H9 (cell line): ENCODE measurements around the gene SLC22A31. TPM values are rescaled to one million over a fixed set of nuclear protein-coding genes. Genes with fewer than 3 reads are reported as not detected.

Source experiments
- DNase-seq: peaks from one replicate; pipeline ENCODE4 v3.0.0-alpha.2; 2017
- H2AFZ ChIP-seq: one replicate; pipeline ENCODE4 v1.6.1; 2013; ENCODE audit warnings: mild to moderate bottlenecking, low read length, control low read depth, moderate library complexity
- H2AK5ac ChIP-seq: 2 replicates; pipeline ENCODE4 v1.6.1; 2013; ENCODE audit warnings: low read length, control low read depth, mixed read lengths; ENCODE audit not compliant: insufficient read length
- H2BK120ac ChIP-seq: one replicate; pipeline ENCODE4 v1.6.1; 2013; ENCODE audit warnings: low read depth, mild to moderate bottlenecking, low read length, control low read depth, inconsistent platforms; ENCODE audit not compliant: poor library complexity, severe bottlenecking
- H2BK12ac ChIP-seq: 2 replicates; pipeline ENCODE4 v1.6.1; 2013; ENCODE audit warnings: low read length, control low read depth, mixed read lengths, low read depth; ENCODE audit not compliant: insufficient read length
- H2BK15ac ChIP-seq: 2 replicates; pipeline ENCODE4 v1.6.1; 2013; ENCODE audit warnings: low read depth, low read length, control low read depth
- H2BK20ac ChIP-seq: one replicate; pipeline ENCODE4 v1.6.1; 2013; ENCODE audit warnings: low read depth, mild to moderate bottlenecking, low read length, control low read depth, inconsistent platforms; ENCODE audit not compliant: poor library complexity, severe bottlenecking
- H2BK5ac ChIP-seq: 2 replicates; pipeline ENCODE4 v1.6.1; 2013; ENCODE audit warnings: low read length, control low read depth, mixed read lengths; ENCODE audit not compliant: insufficient read length
- H3K14ac ChIP-seq: 2 replicates; pipeline ENCODE4 v1.6.1; 2013; ENCODE audit warnings: low read length, control low read depth; ENCODE audit not compliant: insufficient read depth
- H3K18ac ChIP-seq: 2 replicates; pipeline ENCODE4 v1.6.1; 2013; ENCODE audit warnings: low read depth, mild to moderate bottlenecking, mixed read lengths, low read length, control low read depth; ENCODE audit not compliant: insufficient read length
- H3K23ac ChIP-seq: 2 replicates; pipeline ENCODE4 v1.6.1; 2013; ENCODE audit warnings: low read length, control low read depth, mixed read lengths, low read depth; ENCODE audit not compliant: insufficient read length
- H3K23me2 ChIP-seq: 2 replicates; pipeline ENCODE4 v1.6.1; 2013; ENCODE audit warnings: low read depth, mild to moderate bottlenecking, mixed read lengths, low read length, control low read depth; ENCODE audit not compliant: insufficient read length, poor library complexity, severe bottlenecking
- H3K27ac ChIP-seq: 2 replicates; pipeline ENCODE4 v1.5.1; 2013; ENCODE audit warnings: low read length, control low read depth, mixed read lengths, low read depth; ENCODE audit not compliant: insufficient read length
- H3K27me3 ChIP-seq: 2 replicates; pipeline ENCODE4 v1.6.1; 2013; ENCODE audit warnings: low read length, control low read depth, inconsistent platforms; ENCODE audit not compliant: insufficient read depth
- H3K4ac ChIP-seq: 2 replicates; pipeline ENCODE4 v1.6.1; 2013; ENCODE audit warnings: low read depth, mild to moderate bottlenecking, control low read depth, inconsistent platforms, low read length, moderate library complexity
- H3K4me1 ChIP-seq: 2 replicates; pipeline ENCODE4 v1.6.1; 2013; ENCODE audit warnings: low read length, control low read depth, inconsistent platforms; ENCODE audit not compliant: insufficient read depth
- H3K4me2 ChIP-seq: 2 replicates; pipeline ENCODE4 v1.6.1; 2013; ENCODE audit warnings: low read length, control low read depth, mixed read lengths; ENCODE audit not compliant: insufficient read length, insufficient read depth
- H3K56ac ChIP-seq: 2 replicates; pipeline ENCODE4 v1.6.1; 2013; ENCODE audit warnings: low read depth, mild to moderate bottlenecking, mixed read lengths, low read length, control low read depth; ENCODE audit not compliant: insufficient read length
- H3K79me1 ChIP-seq: 2 replicates; pipeline ENCODE4 v1.6.1; 2013; ENCODE audit warnings: low read depth, mild to moderate bottlenecking, moderate library complexity, low read length, control low read depth, inconsistent platforms; ENCODE audit not compliant: insufficient read depth, poor library complexity, severe bottlenecking
- H3K79me2 ChIP-seq: 2 replicates; pipeline ENCODE4 v1.6.1; 2013; ENCODE audit warnings: low read length, control low read depth, inconsistent platforms; ENCODE audit not compliant: insufficient read depth
- H3K9ac ChIP-seq: 2 replicates; pipeline ENCODE4 v1.6.1; 2013; ENCODE audit warnings: low read length, control low read depth, mixed read lengths; ENCODE audit not compliant: insufficient read length; ENCODE audit errors: extremely low read depth
- H3K9me3 ChIP-seq: one replicate; pipeline ENCODE4 v1.6.1; 2013; ENCODE audit warnings: low read depth, low read length, inconsistent platforms; ENCODE audit not compliant: control insufficient read depth
- H3T11ph ChIP-seq: one replicate; pipeline ENCODE4 v1.6.1; 2013; ENCODE audit warnings: mild to moderate bottlenecking, low read length, control low read depth, inconsistent platforms
- H4K20me1 ChIP-seq: one replicate; pipeline ENCODE4 v1.6.1; 2013; ENCODE audit not compliant: control insufficient read depth, insufficient read length, insufficient read depth
- H4K5ac ChIP-seq: 2 replicates; pipeline ENCODE4 v1.6.1; 2013; ENCODE audit warnings: low read depth, mild to moderate bottlenecking, mixed read lengths, low read length, control low read depth; ENCODE audit not compliant: insufficient read length
- H4K8ac ChIP-seq: replicated peaks from 2 replicates; pipeline ENCODE4 v1.6.1; 2013; ENCODE audit warnings: low read length, control low read depth, mixed read lengths, low read depth; ENCODE audit not compliant: insufficient read length
- H4K91ac ChIP-seq: 2 replicates; pipeline ENCODE4 v1.6.1; 2013; ENCODE audit warnings: low read depth, mild to moderate bottlenecking, moderate library complexity, mixed read lengths, low read length, control low read depth; ENCODE audit not compliant: insufficient read length
- H3K27ac Mint-ChIP-seq, 3 experiments: 2 replicates in 2 of 3; 3 replicates in 1 of 3; pipeline ENCODE4 v1.8.0; 2020 to 2021; ENCODE audit warnings: mixed read lengths in 3 of 3, mild to moderate bottlenecking in 1 of 3, moderate library complexity in 1 of 3
- H3K27me3 Mint-ChIP-seq: 2 replicates; pipeline ENCODE4 v1.8.0; 2021; ENCODE audit warnings: low read depth, mild to moderate bottlenecking, moderate library complexity, mixed read lengths
- H3K36me3 Mint-ChIP-seq, 3 experiments: 2 replicates in 2 of 3; 3 replicates in 1 of 3; pipeline ENCODE4 v1.8.0; 2020 to 2021; ENCODE audit warnings: low read depth in 3 of 3, mixed read lengths in 3 of 3; ENCODE audit not compliant: insufficient read depth in 1 of 3
- H3K4me1 Mint-ChIP-seq, 2 experiments: 2 replicates each; pipeline ENCODE4 v1.8.0; 2020; ENCODE audit warnings: mixed read lengths in 2 of 2
- H3K4me3 Mint-ChIP-seq, 2 experiments: 2 replicates in 1 of 2; 3 replicates in 1 of 2; pipeline ENCODE4 v1.8.0; 2020 to 2021; ENCODE audit warnings: mild to moderate bottlenecking in 2 of 2, mixed read lengths in 2 of 2, moderate library complexity in 1 of 2
- H3K9me3 Mint-ChIP-seq, 2 experiments: 2 replicates in 1 of 2; 3 replicates in 1 of 2; pipeline ENCODE4 v1.8.0; 2020; ENCODE audit warnings: mild to moderate bottlenecking in 2 of 2, mixed read lengths in 2 of 2, moderate library complexity in 1 of 2
- CTCF ChIP-seq: fragments of 200-600 bp; sonication (generic); conservative IDR thresholded peaks from 3 replicates; pipeline ENCODE4 v1.8.0; 2021; ENCODE audit warnings: antibody characterized with exemption, mild to moderate bottlenecking
- WGBS: extraction: QIAGEN DNeasy Blood & Tissue Kit; methylation state at CpG from one replicate; pipeline ENCODE4 v1.1.7; 2013; ENCODE audit warnings: missing lambda C conversion rate, low lambda C conversion rate, mixed read lengths; ENCODE audit not compliant: insufficient read length; ENCODE audit errors: extremely low coverage; 5-methylcytosine and 5-hydroxymethylcytosine counted together
- total RNA-seq: library from RNA; stranded (reverse); gene quantifications from 2 replicates; pipeline ENCODE4 v1.2.1, GENCODE V29; 2021

SLC22A31 gene
- total RNA-seq, 1 experiment from 2014 or later: 7.7 TPM

- Histone ChIP-seq H4K5ac (no peak overlapping the region), H4K91ac (no peak overlapping the region), H3K4me1 (no peaks in the 10 kb centered on the region), H3K79me1 (no peaks in the 10 kb centered on the region), H4K20me1 (no peaks in the 10 kb centered on the region), H3K23ac (no peak overlapping the region), H2BK12ac (no peak overlapping the region), H2AFZ (no peak overlapping the region), H2BK15ac (no peak overlapping the region), H3K9ac (no peak overlapping the region), H3K4me2 (no peak overlapping the region), H2BK120ac (no peak overlapping the region), H3T11ph (no peak overlapping the region), H3K56ac (no peak overlapping the region), H3K4ac (no peak overlapping the region), H3K23me2 (peaks cover 5% of the 10 kb centered on the region), H2BK20ac (no peak overlapping the region), H3K9me3 (no peaks in the 10 kb centered on the region), H2BK5ac (no peak overlapping the region), H3K27me3 (no peaks in the 10 kb centered on the region; the same call in 1 of the 2 replicates), H3K18ac (no peak overlapping the region), H4K8ac (no peak overlapping the region), H3K27ac (no peak overlapping the region), H3K14ac (no peak overlapping the region), H3K79me2 (no peaks in the 10 kb centered on the region), H2AK5ac (no peak overlapping the region)
- DNase-seq: peak; percentile 35
- Mint-ChIP-seq H3K27ac (no peak overlapping the region), H3K36me3 (no peaks in the 10 kb centered on the region), H3K27me3 (peaks cover 36% of the 10 kb centered on the region), H3K4me3 (peak overlapping the region in 1 of 2 experiments; percentile 59; a peak in 2 of 5 replicates), H3K9me3 (peaks cover 5% of the 10 kb centered on the region in 2 experiments; a peak in 2 of 5 replicates), H3K4me1 (no peaks in the 10 kb centered on the region)
- no CpG with 5 or more reads among the region's 44 CpGs for WGBS
- TF ChIP-seq CTCF: no peak
These were observed 9.1 kb downstream of the SLC22A31 start for GRCh38 chr16:89191033-89191900.
